Measurements from ENCODE around the gene TMTC2.

Gene TMTC2

DNA sequence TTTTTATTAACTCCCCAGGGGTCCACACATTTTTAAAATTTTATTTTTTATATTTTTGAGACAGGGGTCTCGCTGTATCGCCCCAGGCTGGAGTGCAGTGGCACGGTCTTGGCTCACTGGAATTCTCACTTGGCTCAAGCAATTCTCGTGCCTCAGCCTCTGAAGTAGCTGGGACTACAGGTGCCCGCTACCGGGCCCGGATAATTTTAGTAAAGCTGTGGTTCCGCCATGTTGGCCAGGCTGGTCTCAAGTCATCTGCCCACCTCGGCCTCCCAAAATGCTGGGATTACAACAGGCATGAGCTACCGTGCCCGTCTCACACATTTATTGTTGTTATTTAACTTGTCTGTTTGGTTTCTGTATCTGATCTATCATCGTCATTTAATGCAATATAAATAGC lies 307.4 kb downstream of the TMTC2 start:
- Mint-ChIP-seq H3K27me3 (no peaks in the 10 kb centered on the region), H3K4me3 (no peak overlapping the region), H3K36me3 (peaks cover 0 to under 1% of the 10 kb centered on the region in 2 donors), H3K9me3 (peaks cover 0 to 2% of the 10 kb centered on the region in 2 donors), H3K4me1 (no peaks in the 10 kb centered on the region), H3K27ac (no peak overlapping the region)
- ATAC-seq (replicated peaks) = no peak
- no peak for DNase-seq

DNA sequence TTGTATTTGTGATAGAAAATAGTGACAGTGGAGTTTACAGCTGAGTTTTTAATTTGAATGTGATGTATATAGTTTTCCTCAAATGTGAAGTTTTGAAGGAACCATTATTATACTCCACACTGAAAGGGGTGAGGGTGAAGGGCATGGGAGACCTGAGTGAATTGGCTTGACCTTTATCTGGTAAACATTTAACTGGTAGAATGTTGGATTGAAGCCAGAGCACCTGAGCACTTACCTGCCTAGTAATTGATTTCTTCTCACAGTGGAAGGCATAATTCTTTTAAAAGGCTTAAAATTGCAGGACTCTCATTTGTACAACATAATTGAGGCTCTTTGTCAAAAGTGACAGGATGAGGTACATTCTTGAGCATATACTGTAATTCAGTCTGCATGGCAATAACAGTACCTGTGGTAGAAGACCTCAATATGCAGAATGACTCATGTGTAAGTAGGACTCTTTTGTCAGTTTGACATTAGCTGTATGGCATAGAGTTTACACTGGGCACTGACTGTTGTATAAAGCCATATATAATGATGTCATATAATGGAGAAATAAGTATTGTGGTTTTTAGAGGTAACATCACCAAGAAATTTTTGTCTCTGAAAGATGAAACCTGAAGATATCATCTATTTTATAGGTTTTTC lies 309.6 kb downstream of the TMTC2 start:
- ATAC-seq (replicated peaks) (peak in 1 of 2 donors; percentile 41), DNase-seq (no peak)
- no peaks in the 10 kb centered on the region for H3K27me3 Mint-ChIP-seq
- H3K36me3 Mint-ChIP-seq = peaks cover 0 to 6% of the 10 kb centered on the region in 2 donors
- H3K27ac Mint-ChIP-seq = no peak overlapping the region
- no peaks in the 10 kb centered on the region for H3K4me1 Mint-ChIP-seq
- peaks cover 0 to 6% of the 10 kb centered on the region in 2 donors for H3K9me3 Mint-ChIP-seq
- H3K4me3 Mint-ChIP-seq = no peak overlapping the region

DNA sequence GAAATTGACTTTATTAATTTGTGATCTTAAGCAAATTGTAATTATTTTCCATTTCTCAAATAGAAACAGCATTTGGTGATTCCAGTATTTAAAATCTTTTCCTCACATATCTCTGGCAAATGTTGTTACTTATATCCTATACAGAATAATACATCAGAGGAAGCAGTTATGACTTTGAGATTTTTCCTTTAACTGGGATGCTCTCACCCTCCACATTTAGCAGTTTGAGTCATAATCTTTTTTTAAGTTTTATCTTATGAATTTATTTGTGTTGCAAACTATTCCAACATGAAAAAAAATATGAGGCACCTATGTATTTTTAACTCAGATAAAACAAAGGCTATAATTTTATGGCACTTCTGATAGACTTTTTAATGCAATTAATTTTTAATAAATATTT lies 311.8 kb downstream of the TMTC2 start:
- no peaks in the 10 kb centered on the region for H3K27me3 Mint-ChIP-seq

DNA sequence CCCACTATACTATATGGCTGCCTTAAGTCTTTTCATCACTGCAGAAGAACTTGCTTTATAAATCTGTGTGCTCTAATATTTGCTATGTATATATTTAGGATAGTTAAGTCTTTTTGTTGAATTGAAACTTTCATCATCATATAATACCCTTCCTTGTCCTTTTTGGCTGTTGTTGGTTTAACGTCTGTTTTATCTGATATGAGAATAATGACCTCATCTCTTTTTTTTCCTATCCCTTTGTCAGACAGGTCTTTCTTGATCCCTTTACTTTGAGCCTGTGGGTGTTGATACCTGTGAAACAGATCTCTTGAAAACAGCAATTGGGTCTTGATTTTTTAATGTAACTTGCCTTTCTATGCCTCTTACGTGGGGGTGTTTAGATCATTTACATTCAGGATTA lies 316.3 kb downstream of the TMTC2 start:
- ATAC-seq (replicated peaks) (no peak), DNase-seq (no peak)
- H3K27me3 Mint-ChIP-seq = no peaks in the 10 kb centered on the region
- H3K4me1 Mint-ChIP-seq = no peaks in the 10 kb centered on the region
- no peak overlapping the region for H3K27ac Mint-ChIP-seq
- H3K4me3 Mint-ChIP-seq = no peak overlapping the region
- peaks cover 0 to 9% of the 10 kb centered on the region in 2 donors for H3K36me3 Mint-ChIP-seq
- H3K9me3 Mint-ChIP-seq = peaks cover 3 to 10% of the 10 kb centered on the region in 2 donors

More for the DNA sequence above, 311.8 kb downstream of the TMTC2 start:
- peaks cover 0 to 6% of the 10 kb centered on the region in 2 donors for H3K9me3 Mint-ChIP-seq
- DNase-seq = no peak
- no peak for ATAC-seq (replicated peaks)
- no peak overlapping the region for H3K27ac Mint-ChIP-seq
- H3K4me3 Mint-ChIP-seq = no peak overlapping the region
- no peaks in the 10 kb centered on the region for H3K4me1 Mint-ChIP-seq
- peaks cover 0 to 6% of the 10 kb centered on the region in 2 donors for H3K36me3 Mint-ChIP-seq

DNA sequence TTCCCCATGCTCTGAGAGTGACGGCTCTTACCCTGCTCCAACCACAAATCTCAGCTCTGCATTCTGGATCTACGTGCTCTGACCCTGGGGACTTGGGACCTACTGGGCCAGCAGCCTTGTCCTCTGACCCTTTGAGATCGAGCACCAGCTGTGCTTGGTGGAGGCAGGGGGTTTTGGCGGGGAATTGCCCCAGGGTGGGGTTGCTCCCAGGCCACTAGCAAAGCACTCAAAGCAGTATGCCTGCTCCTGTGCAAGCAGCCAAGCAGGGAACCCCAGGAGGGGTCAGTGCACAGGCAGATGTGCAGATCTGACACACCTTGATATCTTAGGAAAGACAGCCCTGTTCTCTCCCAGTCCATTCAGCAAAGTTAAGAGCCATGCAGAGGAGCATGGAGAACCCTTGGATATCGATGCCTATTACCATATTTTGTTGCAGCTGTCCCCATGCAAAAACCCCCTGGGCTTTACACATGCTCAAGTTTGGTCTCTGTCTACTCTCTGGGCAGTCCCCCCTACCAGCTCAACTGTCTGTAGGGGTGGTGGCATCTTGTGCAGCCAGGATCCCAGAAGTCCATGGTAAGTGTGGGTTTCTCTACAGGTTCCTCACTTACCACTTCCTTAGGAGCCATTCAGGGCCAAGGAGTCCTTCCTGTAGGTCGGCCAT lies 319.0 kb downstream of the TMTC2 start:
- Mint-ChIP-seq H3K4me3 (no peak overlapping the region), H3K9me3 (peaks cover 12 to 13% of the 10 kb centered on the region in 2 donors), H3K36me3 (peaks cover 2 to 20% of the 10 kb centered on the region in 2 donors), H3K27me3 (no peaks in the 10 kb centered on the region), H3K4me1 (no peaks in the 10 kb centered on the region), H3K27ac (no peak overlapping the region)
- ATAC-seq (replicated peaks) = no peak
- no peak for DNase-seq

DNA sequence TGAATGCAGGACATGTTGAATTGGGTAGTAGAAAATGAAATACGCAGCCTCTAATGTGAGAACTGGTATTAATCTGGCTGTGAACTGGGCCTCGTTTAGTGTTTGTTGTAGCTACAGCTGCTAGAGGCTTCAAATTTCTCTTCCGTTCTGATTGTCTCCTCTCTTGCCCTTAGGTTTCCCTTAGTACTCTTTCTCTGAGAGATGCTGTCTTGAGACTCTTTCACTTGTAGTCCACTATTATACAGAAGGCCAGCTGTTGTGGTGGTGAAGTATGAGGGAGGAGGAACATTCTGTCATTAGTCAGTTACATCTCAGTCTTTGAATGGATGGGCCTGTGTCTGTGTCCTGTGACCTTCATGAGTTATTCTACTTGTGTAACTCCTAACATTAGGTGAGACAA lies 322.0 kb downstream of the TMTC2 start:
- H3K4me1 Mint-ChIP-seq = no peaks in the 10 kb centered on the region
- H3K4me3 Mint-ChIP-seq = no peak overlapping the region
- no peak for ATAC-seq (replicated peaks)
- no peak for DNase-seq
- H3K27me3 Mint-ChIP-seq = no peaks in the 10 kb centered on the region
- H3K36me3 Mint-ChIP-seq = peaks cover 2 to 21% of the 10 kb centered on the region in 2 donors
- peaks cover 15 to 18% of the 10 kb centered on the region in 2 donors for H3K9me3 Mint-ChIP-seq
- H3K27ac Mint-ChIP-seq = no peak overlapping the region

DNA sequence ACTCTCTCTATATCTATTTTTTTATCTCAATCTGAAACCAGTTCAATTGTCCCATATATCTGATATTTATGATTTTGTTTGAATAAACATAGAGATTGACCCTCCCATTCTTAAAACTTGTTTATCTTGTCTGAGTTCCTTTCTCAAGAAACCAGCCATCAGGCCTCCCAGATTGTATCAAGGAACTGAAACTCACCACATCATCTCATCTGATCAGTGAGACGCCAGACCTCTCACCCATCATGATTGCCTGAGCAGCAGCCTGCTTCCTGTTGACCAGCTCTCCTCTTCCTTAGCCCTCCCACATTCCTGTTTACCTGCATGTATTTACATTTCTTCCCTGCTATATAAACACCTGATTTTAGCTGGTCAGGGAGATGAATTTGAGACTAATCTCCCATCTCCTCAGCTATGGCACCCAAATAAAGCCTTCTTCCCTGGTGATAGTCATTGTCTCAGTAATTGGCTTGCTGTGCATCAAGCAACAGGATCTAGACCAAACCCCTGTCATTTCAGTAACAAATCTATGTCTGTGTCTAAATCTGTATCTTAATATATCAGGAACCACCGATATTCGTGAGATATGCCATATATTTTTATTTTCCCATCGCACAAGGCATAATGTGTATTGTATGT lies 323.6 kb downstream of the TMTC2 start:
- Mint-ChIP-seq H3K36me3 (peaks cover 2 to 21% of the 10 kb centered on the region in 2 donors), H3K4me1 (no peaks in the 10 kb centered on the region), H3K9me3 (peaks cover 15 to 18% of the 10 kb centered on the region in 2 donors), H3K27ac (no peak overlapping the region), H3K4me3 (no peak overlapping the region), H3K27me3 (no peaks in the 10 kb centered on the region)
- DNase-seq = no peak
- ATAC-seq (replicated peaks) = peak; percentile 78 to 82

DNA sequence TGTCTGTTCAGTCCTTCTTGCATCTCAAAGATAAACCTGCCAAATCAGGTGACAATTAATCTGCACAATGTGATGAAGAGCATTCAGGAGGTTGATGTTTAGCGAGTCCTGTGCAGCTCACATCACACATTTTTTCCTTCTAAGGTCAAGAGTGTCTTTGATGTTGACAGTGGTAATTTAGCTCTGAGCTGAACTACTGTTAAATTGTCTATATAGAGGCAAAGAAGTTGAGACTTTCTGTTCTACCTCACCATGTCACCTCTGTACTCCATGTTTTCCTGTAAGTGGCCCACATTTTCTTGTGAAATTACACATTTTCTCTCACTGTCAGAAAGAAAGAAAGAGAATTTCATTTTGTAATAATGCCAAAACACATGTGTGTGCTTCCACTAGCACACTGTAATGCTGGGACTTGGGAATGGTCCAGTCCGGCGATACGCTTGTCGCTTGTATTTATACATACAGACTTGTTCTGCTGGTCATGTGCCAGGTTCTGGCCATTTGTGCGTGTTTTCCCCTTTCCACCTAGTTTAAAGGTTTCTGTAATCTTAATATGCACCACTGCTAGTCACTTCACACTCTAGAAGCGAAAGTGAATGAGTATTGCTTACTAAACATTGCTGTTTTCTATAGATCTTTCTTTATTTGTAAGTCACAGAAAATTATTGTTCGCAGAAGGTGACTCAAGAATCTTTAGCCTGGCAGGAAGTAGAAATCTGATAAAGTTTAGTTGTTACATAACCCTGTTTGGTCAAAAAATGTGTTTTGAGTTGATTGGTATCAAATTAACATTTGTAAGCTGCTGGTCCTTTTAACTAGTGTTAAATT lies 328.9 kb downstream of the TMTC2 start:
- ATAC-seq (replicated peaks) (no peak), DNase-seq (no peak)
- Mint-ChIP-seq H3K27ac (no peak overlapping the region), H3K4me3 (no peak overlapping the region), H3K36me3 (peaks cover 0 to 4% of the 10 kb centered on the region in 2 donors), H3K4me1 (no peaks in the 10 kb centered on the region), H3K27me3 (no peaks in the 10 kb centered on the region), H3K9me3 (peaks cover 4 to 5% of the 10 kb centered on the region in 2 donors)

DNA sequence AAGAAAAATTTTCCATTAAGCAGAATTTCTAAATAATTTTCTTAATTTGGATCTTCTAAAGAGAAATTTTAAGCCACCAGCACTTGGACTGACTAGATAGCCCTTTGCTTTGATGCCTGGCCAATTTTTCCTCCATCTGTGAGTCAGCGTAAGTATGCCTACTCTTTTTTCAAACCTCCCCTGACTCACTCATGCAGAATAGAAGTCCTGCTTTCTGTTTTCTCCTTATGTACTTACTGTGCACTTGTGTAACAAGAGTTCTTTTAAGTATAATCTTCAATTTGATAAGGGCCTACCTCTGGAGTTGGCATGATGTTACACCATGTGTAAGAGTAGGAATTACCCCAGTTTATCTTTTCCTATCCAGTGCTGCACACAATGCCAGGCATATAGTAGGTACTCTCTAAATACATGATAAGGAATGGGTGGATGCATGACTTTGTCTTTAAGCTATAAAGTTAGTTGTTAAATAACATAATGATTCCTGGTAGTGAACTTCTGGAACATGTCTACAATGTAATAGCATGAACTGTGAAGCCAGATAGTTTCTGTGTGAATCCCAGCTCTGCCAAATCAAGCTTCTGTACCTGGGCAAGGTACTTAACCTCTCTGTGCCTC lies 329.6 kb downstream of the TMTC2 start:
- H3K27me3 Mint-ChIP-seq = no peaks in the 10 kb centered on the region
- peaks cover 0 to 4% of the 10 kb centered on the region in 2 donors for H3K36me3 Mint-ChIP-seq
- H3K9me3 Mint-ChIP-seq = peaks cover 4% of the 10 kb centered on the region in 2 donors
- DNase-seq (no peak), ATAC-seq (replicated peaks) (no peak)
- H3K4me3 Mint-ChIP-seq = no peak overlapping the region
- no peak overlapping the region for H3K27ac Mint-ChIP-seq
- no peaks in the 10 kb centered on the region for H3K4me1 Mint-ChIP-seq

DNA sequence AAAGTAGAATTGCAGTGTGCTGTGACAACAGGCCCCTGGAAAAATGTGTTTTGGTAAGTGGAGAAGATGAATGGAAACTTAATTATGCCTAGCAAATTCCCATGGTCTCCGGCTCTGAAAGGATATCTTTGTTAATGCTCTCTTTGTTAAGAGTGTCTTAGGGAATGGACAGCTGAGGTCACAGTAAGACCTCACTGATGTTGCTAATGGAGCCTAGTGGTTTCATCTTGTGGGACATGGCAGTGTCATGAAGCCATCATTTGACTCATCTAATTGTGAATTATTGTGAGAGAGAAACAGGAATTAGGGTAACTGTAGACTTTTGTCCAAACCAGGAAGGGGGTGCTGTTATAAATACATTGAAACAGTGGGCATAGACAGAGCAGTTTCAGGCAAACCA lies 330.3 kb downstream of the TMTC2 start:
- Mint-ChIP-seq H3K36me3 (no peaks in the 10 kb centered on the region), H3K9me3 (peaks cover 0 to 1% of the 10 kb centered on the region in 2 donors), H3K27me3 (no peaks in the 10 kb centered on the region), H3K27ac (no peak overlapping the region), H3K4me1 (no peaks in the 10 kb centered on the region), H3K4me3 (no peak overlapping the region)
- ATAC-seq (replicated peaks) (no peak), DNase-seq (no peak)

DNA sequence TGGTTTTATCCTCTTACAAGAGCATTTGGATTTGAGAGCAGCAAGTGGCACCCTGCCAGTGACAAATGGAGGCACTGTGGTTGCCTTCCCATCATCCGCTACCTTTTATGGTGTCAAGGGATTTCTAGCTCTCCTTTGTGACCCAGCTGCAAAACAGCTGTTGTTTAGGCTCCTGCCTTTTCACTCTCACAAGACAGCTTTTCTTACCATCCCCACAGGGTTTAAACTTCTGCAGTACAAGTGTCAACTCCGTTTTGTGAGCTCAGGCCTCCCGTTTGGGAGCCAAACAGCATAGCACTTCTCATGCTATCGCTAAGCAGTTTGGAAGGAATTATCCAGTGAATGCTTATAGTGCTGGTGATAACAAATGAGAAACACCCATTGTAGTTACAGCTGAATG lies 331.4 kb downstream of the TMTC2 start:
- ATAC-seq (replicated peaks) = no peak
- Mint-ChIP-seq H3K36me3 (no peaks in the 10 kb centered on the region), H3K27ac (no peak overlapping the region), H3K4me3 (no peak overlapping the region), H3K9me3 (peaks cover 0 to 1% of the 10 kb centered on the region in 2 donors), H3K4me1 (no peaks in the 10 kb centered on the region), H3K27me3 (no peaks in the 10 kb centered on the region)
- DNase-seq = no peak

DNA sequence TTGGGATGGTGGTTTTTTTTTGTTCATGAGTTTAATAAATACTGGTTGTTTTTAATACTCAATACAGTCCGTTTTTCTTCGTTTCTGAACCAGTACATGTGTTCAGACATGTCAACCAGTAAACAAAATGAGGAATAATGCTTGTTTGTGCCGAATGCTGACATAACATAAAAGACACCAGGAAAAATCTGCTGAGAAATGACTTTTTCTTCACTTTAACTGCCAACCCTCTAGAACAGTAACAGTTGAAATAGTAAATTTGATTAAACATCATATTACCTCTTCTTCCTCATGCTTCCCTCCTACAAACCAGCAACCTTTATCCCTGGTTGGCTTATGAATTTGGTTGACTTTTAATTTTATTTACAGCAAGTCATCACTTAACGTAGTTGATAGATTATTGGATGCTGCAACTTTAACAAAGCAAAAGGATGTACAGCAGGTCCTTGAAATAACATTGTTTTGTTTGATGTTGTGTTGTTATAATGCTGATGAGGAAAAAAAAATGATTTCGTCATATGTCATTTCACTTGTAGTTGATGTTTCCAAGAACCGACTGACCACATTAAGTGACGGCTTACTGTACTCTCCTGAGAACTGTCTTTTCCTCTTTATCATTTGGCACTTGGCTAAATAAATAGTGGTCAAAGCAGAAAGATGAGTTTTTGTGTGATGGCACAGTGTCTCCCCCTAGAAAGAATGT lies 340.5 kb downstream of the TMTC2 start:
- ATAC-seq (replicated peaks) = no peak

DNA sequence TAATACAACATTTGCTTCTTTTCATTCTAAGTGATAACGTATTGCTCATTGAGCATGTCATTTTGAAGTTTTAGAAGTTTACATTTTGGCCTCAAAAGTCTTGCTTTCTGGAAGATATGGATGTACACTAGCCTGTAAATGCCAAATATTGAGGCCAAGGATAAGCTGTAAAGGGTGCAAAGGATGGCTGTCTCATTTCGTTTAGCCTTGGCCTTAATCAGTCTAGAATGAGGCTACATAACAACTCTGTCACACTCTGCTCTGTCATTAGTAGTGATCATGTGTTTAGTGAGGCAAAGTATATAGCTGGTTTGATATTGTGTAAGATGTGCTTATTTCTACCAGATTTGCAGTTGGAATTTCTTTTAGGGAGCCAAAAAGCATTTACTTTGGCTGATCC lies 344.5 kb downstream of the TMTC2 start:
- no peak for DNase-seq
- H3K36me3 Mint-ChIP-seq = no peaks in the 10 kb centered on the region
- no peak for ATAC-seq (replicated peaks)
- H3K27ac Mint-ChIP-seq = no peak overlapping the region
- H3K4me1 Mint-ChIP-seq = no peaks in the 10 kb centered on the region
- H3K4me3 Mint-ChIP-seq = no peak overlapping the region
- no peaks in the 10 kb centered on the region for H3K27me3 Mint-ChIP-seq
- no peaks in the 10 kb centered on the region for H3K9me3 Mint-ChIP-seq

More for the DNA sequence above, 340.5 kb downstream of the TMTC2 start:
- Mint-ChIP-seq H3K4me3 (no peak overlapping the region), H3K36me3 (no peaks in the 10 kb centered on the region), H3K27ac (no peak overlapping the region), H3K4me1 (no peaks in the 10 kb centered on the region), H3K27me3 (no peaks in the 10 kb centered on the region), H3K9me3 (no peaks in the 10 kb centered on the region)
- DNase-seq = no peak

Measured in stimulated activated naive B cell treated with anti-CD40 and anti-IgM and Interleukin-4, amounts not matched to agents 10 μg/mL and 1 μg/mL and 100 μg/mL, for 72 hours (primary cell).